Kidney capillary endothelial cell (primary cell): ENCODE data around the gene MIGA2.
"Not testable (repeated sequence)": the region's sequence is repeated elsewhere in the genome, so short reads cannot be mapped to it uniquely, and the experiment has no call there.

ENCODE experiments used
- DNase-seq: peaks from one replicate; pipeline ENCODE4 v3.0.0-alpha.2; 2018; ENCODE audit warnings: low spot score

MIGA2 gene, protein sequence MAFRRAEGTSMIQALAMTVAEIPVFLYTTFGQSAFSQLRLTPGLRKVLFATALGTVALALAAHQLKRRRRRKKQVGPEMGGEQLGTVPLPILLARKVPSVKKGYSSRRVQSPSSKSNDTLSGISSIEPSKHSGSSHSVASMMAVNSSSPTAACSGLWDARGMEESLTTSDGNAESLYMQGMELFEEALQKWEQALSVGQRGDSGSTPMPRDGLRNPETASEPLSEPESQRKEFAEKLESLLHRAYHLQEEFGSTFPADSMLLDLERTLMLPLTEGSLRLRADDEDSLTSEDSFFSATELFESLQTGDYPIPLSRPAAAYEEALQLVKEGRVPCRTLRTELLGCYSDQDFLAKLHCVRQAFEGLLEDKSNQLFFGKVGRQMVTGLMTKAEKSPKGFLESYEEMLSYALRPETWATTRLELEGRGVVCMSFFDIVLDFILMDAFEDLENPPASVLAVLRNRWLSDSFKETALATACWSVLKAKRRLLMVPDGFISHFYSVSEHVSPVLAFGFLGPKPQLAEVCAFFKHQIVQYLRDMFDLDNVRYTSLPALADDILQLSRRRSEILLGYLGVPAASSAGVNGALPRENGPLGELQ

DNA sequence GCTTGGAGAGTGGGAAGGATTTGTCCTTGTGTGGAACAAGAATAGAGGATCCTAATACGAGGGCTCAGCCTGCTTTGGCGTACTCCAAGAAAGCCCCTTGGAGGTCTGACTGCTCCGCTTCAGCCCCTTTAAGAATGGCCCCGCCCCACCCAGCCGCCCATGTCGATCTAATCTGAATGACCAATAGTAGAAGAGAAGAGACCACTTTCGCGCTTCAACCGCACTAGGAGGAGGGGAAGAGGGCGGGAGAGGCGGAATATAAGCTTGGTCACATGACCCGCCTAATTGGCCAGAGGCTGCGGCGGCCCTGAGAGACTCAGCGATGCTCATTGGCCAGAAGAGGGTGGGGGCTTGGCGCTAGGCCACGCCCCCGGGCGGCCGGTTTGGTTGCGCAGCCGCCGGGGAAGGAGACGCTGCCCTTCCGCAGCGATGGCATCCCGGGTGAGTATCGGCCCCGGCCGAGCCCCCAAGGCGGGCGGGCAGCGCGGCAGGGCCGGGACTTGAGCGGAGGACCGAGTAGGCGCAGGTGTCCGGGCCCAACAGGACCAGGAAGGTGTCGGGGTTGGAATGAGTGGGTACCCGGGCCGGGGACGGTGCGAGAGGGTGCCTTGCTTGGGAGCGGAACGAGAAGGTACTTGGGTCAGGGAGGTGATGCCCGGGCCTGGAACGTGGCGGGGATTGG is at the start of gene MIGA2:
Gene MIGA2 (plus strand): TSS at position 386 of the 682 bp plus-strand sequence. CDS start 3,969 bp downstream, outside the sequence.
- peak; percentile 99 for DNase-seq

DNA sequence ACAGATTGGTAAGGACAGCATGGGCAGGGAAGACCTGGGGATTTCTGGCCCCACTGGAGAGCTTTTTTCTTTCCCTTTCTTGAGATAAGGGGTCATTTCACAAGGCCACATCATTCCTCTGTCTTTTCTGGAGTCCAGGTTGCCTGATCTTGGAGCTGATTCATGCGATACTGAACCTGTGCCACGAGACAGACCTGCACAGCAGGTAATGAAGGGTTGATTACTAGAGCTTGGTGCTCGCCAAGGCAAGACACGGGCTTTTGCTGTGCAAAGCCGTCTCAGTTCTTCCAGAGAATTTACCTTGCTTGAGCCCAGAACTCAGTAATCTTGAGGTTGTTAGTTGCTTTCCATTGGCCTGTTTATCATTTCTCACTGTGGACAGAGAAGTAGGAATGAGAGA is 49.8 kb upstream of the MIGA2 start:
- no peak for DNase-seq

DNA sequence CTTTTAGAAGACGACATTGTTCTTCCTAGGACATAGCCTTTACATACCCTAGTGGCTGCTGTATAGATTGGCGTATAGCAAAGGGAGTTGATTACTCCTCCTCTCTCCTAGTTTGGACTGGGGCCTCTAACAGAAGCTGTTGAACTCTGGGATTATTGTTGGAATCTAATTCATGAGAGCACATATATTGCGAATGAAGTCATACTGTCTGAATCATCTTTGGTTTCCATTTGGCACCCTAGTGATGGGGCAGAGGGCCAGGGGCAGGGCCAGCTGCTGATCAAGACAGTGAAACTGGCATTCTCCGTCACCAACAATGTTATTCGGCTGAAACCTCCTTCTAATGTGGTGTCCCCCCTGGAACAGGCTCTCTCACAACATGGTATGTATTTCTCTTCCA is 48.6 kb upstream of the MIGA2 start:
- no peak for DNase-seq

DNA sequence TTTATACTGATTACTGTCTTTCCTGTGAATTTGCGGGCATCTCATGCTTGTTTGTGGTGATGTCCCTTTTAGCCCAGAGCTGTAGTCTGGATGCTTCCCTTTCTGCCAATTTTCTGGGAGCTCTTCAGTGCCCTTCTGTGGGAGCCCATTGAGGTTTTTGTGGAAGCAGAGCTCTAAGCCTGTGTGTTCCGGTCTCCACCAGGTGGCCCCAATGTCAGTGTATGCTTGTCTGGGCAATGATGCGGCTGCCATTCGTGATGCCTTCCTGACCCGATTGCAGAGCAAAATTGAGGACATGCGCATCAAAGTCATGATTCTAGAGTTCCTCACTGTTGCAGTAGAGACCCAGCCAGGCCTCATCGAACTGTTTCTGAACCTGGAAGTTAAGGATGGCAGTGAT is 43.4 kb upstream of the MIGA2 start:
- no peak for DNase-seq

DNA sequence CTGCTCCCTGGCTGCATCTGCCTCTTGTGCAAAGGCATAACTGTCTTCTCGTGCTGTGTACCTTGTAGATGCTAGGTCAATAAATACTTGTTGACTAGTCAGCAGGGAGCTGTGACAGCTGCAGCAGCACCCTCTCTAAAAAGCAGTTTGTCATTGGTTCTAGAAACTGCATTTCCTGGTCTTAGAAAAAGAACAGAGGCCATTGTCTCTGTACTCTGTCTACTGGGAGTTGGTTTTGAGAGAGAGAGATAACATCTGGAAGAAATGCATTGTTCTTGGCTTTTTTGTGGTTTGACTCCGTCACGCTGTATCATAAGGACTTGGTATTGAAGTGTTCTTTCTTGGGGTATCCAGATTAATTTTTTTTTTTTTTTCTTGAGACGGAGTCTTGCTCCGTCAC is 40.6 kb upstream of the MIGA2 start:
- no peak for DNase-seq

DNA sequence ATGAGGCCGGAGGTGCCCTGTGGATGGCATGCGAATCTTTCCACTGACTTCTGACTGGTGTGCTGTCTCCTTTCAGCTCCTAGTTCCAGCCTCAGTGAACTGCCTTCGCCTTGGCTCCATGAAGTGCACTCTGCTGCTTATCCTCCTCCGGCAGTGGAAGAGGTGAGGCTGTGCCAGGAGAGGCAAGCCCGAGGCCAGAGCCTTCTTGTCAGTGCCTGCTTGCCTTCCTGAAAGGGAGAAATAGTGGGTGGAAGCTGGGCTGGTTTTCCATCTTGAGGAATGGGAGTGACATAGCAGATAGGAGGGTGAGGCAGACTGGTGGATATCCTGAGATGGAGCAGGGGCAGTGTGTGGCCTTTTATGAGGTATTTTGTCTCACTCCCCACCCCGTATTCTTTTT is 38.0 kb upstream of the MIGA2 start:
- no peak for DNase-seq

DNA sequence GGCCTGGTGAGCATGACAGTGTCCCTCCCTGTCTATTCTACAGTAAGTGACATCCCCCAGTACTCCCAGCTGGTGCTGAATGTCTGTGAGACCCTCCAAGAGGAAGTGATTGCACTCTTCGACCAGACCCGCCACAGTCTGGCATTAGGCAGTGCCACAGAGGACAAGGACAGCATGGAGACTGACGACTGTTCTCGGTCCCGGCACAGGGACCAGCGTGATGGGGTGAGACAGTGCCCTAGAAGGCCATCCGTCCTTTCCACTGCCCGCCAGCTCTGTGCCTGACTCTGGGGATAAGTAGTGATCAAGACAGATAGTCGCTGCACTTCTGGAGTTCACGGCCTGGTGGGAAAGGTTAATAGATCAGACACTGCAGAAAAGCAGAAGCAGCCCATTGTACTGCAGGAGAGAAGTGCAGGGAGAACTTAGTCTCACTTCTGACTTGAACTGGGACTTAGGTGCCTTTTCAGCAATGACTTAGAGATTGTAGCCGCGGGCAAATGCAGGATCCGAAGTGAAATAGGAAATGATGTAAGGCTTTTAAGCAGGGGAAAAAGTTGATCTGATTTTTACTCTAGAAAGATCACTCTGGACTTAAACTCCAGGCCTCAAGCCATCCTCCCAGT is 36.7 kb upstream of the MIGA2 start:
- DNase-seq: no peak

GRCh38 chr9:129001504-129002325 is 34.7 kb upstream of the MIGA2 start:
- no peak for DNase-seq

GRCh38 chr9:129002992-129003391 is 33.4 kb upstream of the MIGA2 start:
- no peak for DNase-seq

DNA sequence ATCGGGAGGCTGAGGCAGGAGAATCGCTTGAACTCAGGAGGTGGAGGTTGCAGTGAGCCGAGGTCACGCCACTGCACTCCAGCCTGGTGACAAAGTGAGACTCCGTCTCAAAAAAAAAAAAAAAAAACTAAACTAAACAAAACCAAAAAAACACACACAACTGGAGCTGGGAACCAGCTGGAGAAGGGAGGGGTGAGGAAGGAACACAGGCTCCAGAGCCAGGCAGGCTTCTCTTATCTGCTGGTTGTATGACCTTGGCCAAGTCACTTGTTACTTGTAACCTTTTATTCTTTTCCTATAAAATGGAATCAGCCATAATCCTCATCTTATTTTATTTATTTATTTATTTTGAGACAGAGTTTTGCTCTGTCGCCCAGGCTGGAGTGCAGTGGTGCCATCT is 32.3 kb upstream of the MIGA2 start:
- not testable (repeated sequence) for DNase-seq

DNA sequence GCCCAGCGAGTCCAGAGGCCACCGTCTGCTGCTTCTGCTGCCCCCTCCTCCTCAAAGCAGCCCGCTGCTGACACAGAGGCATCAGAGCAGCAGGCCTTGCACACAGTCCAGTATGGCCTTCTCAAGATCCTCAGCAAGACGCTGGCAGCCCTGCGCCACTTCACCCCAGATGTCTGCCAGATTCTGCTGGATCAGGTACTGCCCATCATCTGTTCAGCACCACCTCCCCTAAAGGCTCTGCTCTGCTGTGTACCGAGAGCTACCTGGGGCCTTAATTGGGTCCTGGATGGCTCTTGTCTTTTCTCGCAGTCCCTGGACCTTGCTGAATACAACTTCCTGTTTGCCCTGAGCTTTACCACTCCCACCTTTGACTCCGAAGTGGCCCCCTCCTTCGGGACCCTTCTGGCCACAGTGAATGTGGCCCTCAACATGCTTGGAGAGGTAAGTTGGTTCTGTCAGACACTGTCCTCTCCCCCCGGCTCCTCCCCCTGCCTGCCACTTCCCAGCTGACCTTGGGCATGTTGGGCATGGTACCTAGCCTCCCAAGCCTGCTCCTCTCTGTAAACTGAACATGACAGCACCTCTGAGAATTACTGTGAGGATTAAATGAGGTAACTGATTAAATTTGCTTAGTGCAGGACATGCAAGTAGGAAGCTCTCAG is 31.0 kb upstream of the MIGA2 start:
- DNase-seq: no peak

DNA sequence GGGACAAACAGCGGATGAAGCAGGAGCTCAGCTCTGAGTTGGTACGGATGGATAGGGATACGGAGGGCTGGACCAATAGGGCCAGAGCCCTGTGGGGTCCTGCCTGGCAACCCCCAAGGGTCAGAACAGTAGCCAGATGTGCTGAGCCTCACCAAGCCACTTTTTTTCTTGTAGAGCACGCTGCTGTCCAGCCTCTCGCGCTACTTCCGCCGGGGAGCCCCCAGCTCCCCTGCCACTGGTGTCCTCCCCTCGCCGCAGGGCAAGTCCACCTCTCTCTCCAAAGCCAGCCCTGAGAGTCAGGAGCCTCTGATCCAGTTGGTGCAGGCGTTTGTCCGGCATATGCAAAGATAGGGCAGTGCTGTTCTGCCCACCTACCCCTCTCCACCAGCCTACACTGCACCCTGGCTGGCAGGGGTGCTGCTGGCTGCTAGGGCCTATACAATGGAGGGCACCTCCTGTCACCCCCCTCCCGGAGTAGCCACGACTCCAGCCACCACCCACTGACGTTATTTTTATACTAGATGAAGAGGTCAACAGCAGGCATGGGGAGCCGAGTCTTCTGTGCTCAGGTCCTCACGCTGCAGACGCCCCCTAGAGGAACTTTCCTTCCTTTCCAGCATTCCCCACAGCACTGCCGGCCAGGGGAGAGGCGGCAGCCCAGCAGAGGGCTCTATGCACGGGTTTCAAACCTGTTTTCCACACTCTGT is 29.9 kb upstream of the MIGA2 start:
- peak; percentile 63 for DNase-seq

DNA sequence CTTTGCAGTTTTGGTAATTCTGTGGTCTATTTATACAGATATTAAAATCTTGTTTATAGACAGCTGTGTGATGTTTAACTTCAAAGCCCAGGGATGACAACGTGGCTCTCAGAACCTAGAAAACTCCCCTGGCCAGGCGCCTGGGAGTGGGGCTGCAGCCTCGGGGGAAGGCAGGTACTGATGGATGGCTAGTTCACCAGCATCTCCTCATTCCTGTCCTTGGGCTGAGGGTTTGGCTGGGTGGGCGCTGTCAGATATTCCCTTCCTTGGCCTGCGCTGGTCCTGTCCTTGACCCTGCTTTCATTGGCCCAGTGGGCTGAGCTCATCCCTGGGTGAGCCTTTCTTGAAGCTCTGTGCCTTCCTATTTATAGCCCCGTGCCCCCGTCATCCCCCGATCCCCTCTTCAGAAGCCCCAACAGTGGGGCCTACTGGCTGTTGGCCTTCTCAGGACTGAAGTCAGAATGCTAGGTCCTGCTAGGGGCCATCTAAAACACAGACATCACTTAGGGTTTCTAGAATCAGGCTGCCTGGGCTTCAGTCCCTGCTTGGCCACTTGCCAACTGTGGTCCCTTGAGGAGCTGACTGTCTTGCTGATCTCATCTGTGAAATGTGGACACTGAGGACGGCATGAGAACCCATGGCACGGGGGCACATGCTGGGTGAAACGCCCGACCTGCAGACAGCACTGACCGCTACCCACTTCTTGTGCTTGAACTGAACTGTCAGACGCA is 29.2 kb upstream of the MIGA2 start:
- DNase-seq: no peak

GRCh38 chr9:129007766-129008468 is 28.5 kb upstream of the MIGA2 start:
- DNase-seq: no peak

- DNase-seq: no peak
Observed at GRCh38 chr9:129008469-129008965, 27.9 kb upstream of the MIGA2 start.

- DNase-seq: no peak
Observed at GRCh38 chr9:129008986-129009583, 27.3 kb upstream of the MIGA2 start.

GRCh38 chr9:129009584-129010141 is 26.8 kb upstream of the MIGA2 start:
- no peak for DNase-seq

GRCh38 chr9:129010267-129010975 is 26.0 kb upstream of the MIGA2 start:
- no peak for DNase-seq
